HTERT RPE-1 (cell line): ENCODE measurements around the gene CRYBA4.

Experiments
- in situ Hi-C: fragments of 300-500 bp; cut with MboI; formaldehyde crosslinking; loops from 4 replicates; pipeline ENCODE4 v1.14.3; 2020; ENCODE audit warnings: low sequenced_read_pairs

The CRYBA4 gene

GRCh38 chr22:26621663-26622062 lies at the start of gene CRYBA4:
Gene CRYBA4, plus strand, starts transcription at chr22:26621963. Its CDS starts 634 bp downstream, at chr22:26622597.
- in situ Hi-C loops, result no loop called here

GRCh38 chr22:26573026-26573662 lies 48.6 kb upstream of the CRYBA4 start:
- in situ Hi-C loops, result no loop called here

- in situ Hi-C loops, result no loop called here
Measured at GRCh38 chr22:26574001-26574723, 47.6 kb upstream of the CRYBA4 start.

- in situ Hi-C loops, result no loop called here
Measured at GRCh38 chr22:26576026-26576680, 45.6 kb upstream of the CRYBA4 start.

- in situ Hi-C loops, result no loop called here
Measured at GRCh38 chr22:26577081-26577480, 44.7 kb upstream of the CRYBA4 start.

GRCh38 chr22:26579331-26579886 lies 42.4 kb upstream of the CRYBA4 start:
- in situ Hi-C loops, result no loop called here

- in situ Hi-C loops, result no loop called here
Measured at GRCh38 chr22:26580240-26580962, 41.4 kb upstream of the CRYBA4 start.

GRCh38 chr22:26581026-26581425 lies 40.7 kb upstream of the CRYBA4 start:
- in situ Hi-C loops, result no loop called here

- in situ Hi-C loops, result no loop called here
Measured at GRCh38 chr22:26581633-26582168, 40.1 kb upstream of the CRYBA4 start.

GRCh38 chr22:26584010-26584409 lies 37.8 kb upstream of the CRYBA4 start:
- in situ Hi-C loops, result no loop called here

GRCh38 chr22:26585104-26585790 lies 36.5 kb upstream of the CRYBA4 start:
- in situ Hi-C loops, result no loop called here

- in situ Hi-C loops, result no loop called here
Measured at GRCh38 chr22:26586556-26587325, 35.0 kb upstream of the CRYBA4 start.

- in situ Hi-C loops, result no loop called here
Measured at GRCh38 chr22:26587991-26588613, 33.7 kb upstream of the CRYBA4 start.

- in situ Hi-C loops, result no loop called here
Measured at GRCh38 chr22:26588729-26589366, 32.9 kb upstream of the CRYBA4 start.

GRCh38 chr22:26589367-26589844 lies 32.4 kb upstream of the CRYBA4 start:
- in situ Hi-C loops, result no loop called here

- in situ Hi-C loops, result no loop called here
Measured at GRCh38 chr22:26589845-26590736, 31.7 kb upstream of the CRYBA4 start, which contains the start of gene TPST2. Gene TPST2, minus strand, starts transcription at chr22:26590132. Its CDS starts 48,502 bp downstream, at chr22:26541630.

GRCh38 chr22:26592421-26592891 lies 29.3 kb upstream of the CRYBA4 start:
- in situ Hi-C loops, result no loop called here
